Stomach (tissue), 4 donors: ENCODE measurements around the gene CDKL1.

Source experiments
- CTCF ChIP-seq, 7 experiments: fragments of 450-650 bp in 4 of 7; fragments of 200-600 bp in 3 of 7; sonication (generic) in 3 of 7; IDR thresholded peaks; one replicate each; pipeline ENCODE4 v1.5.1; 2016 to 2019; ENCODE audit warnings: antibody characterized with exemption in 7 of 7, control low read depth in 2 of 7, mild to moderate bottlenecking in 1 of 7
- EP300 ChIP-seq: sonication (generic); formaldehyde crosslinking; IDR thresholded peaks from one replicate; pipeline ENCODE4 v1.6.1; 2017; ENCODE audit warnings: antibody characterized with exemption

- TF ChIP-seq CTCF (IDR thresholded peaks at IDR 0.05) (no peak), EP300 (no peak)
These were observed at the start of gene CDKL1 for GRCh38 chr14:50396631-50397389.
